ENCODE data around the gene ACOT12. TPM values are rescaled to one million over a fixed set of nuclear protein-coding genes. Genes with fewer than 3 reads are reported as not detected.

The ACOT12 gene
- total and polyA plus RNA-seq, 9 donors, result 0.48 TPM; not detected in 8

DNA sequence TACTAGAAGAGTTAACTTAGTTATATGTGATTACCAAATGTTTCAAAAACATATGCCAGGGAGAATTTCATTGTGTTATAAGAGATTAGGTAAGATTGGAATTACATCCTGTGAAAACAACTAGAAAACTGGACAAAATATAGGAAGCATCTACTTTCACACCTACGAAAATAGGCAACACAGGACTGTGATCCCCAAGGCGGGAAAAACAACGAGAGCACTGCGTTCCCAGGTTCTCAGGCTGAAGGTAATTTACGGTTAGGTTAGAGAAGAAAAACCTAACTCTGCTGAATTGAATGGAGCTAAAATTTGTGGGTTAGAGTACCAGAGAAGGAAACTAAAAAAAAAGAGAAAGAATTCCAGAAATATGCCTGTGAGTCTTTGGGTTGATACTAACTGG, 28.4 kb downstream of the ACOT12 start:
- H3K4me3 ChIP-seq, result no peak overlapping the region
- no peaks in the 10 kb centered on the region for H3K9me3 ChIP-seq
- H3K27ac ChIP-seq, result no peak overlapping the region
- intact Hi-C loops (cut with DNase I), result no loop called here
- no peaks in the 10 kb centered on the region for H3K4me1 ChIP-seq (ENCODE audit: insufficient read depth)
- H3K36me3 ChIP-seq, result no peaks in the 10 kb centered on the region
- no peak for TF ChIP-seq POLR2A (IDR thresholded peaks at IDR 0.05)
- TF ChIP-seq, protein P1, sequence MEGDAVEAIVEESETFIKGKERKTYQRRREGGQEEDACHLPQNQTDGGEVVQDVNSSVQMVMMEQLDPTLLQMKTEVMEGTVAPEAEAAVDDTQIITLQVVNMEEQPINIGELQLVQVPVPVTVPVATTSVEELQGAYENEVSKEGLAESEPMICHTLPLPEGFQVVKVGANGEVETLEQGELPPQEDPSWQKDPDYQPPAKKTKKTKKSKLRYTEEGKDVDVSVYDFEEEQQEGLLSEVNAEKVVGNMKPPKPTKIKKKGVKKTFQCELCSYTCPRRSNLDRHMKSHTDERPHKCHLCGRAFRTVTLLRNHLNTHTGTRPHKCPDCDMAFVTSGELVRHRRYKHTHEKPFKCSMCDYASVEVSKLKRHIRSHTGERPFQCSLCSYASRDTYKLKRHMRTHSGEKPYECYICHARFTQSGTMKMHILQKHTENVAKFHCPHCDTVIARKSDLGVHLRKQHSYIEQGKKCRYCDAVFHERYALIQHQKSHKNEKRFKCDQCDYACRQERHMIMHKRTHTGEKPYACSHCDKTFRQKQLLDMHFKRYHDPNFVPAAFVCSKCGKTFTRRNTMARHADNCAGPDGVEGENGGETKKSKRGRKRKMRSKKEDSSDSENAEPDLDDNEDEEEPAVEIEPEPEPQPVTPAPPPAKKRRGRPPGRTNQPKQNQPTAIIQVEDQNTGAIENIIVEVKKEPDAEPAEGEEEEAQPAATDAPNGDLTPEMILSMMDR (IDR thresholded peaks at IDR 0.05), result no peak
- no peak for TF ChIP-seq EP300 (IDR thresholded peaks at IDR 0.05)
- 91 to 93% (median 91%) methylated on average over 5 of the region's 5 CpGs for WGBS, 3 donors
- DNase-seq, result no peak
- no peaks in the 10 kb centered on the region for H3K27me3 ChIP-seq

DNA sequence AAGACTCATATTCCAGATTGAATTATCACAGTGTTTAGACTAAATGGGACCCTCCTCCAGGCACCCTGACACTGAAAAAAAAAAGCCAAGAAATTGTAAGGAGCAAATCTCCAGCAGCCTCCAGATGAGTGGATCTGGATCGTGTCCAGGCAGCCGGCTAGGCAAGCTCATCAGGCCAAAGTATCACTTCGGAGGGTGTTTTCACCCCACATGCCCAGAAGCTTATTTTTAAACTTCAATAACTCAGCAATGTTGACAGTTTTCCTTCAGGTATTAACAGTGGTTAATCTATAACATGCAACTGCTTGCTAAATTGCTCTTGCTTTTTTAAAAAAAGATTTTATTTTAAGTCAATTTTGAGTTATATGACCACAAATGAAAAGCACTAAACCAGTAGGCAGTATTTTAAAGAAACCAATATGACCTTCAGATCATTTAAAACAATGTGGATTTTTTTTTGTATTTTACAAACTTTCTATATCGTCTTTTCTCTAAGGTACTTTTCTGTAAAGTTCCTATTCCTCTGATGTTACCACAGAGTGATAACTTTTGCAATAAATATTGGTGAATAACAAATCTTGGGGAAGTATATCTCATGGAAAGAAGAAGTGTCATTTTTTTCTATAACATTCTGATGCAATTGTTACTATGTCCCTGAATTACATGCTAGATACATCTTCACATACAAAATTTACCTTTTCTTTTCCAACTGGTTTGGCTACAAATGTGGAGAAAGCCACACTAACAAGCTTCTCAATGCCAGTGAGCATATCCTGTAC, 30.7 kb downstream of the ACOT12 start:
- Histone ChIP-seq H3K27me3 (no peaks in the 10 kb centered on the region), H3K36me3 (no peaks in the 10 kb centered on the region), H3K27ac (no peak overlapping the region), H3K4me1 (ENCODE audit: insufficient read depth) (no peaks in the 10 kb centered on the region), H3K9me3 (no peaks in the 10 kb centered on the region), H3K4me3 (no peak overlapping the region)
- WGBS, 3 donors, result 43 to 52% (median 45%) methylated on average over 4 of the region's 4 CpGs
- intact Hi-C loops (cut with DNase I), result no loop called here
- no peak for DNase-seq
- TF ChIP-seq, protein P1 (IDR thresholded peaks at IDR 0.05), result no peak
- TF ChIP-seq EP300 (IDR thresholded peaks at IDR 0.05) (no peak), POLR2A (IDR thresholded peaks at IDR 0.05) (no peak)

DNA sequence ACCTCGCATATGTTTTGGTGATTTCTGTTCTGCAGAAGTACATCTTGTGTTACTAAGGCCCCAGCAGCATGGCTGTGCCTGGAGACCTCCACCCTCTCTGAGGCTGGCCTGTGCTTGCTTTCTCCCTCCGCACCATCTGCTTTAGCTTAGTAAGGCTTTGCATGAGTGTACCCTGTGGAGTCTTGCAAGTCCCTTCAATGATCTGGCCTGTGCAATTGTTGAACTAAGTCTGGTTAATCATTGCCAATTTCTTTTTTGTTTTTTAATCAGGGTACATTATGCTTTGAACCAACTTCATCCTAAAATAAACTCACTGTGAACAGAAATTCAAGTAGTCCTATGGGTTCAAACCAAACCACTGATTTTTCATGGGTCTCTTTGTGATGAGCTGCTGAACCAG, 32.3 kb downstream of the ACOT12 start:
- H3K36me3 ChIP-seq, result no peaks in the 10 kb centered on the region
- no peak overlapping the region for H3K27ac ChIP-seq
- H3K27me3 ChIP-seq, result no peaks in the 10 kb centered on the region
- H3K4me3 ChIP-seq, result no peak overlapping the region
- no peaks in the 10 kb centered on the region for H3K9me3 ChIP-seq
- TF ChIP-seq EP300 (IDR thresholded peaks at IDR 0.05), result no peak
- TF ChIP-seq, protein P1 (IDR thresholded peaks at IDR 0.05), result no peak
- TF ChIP-seq POLR2A (IDR thresholded peaks at IDR 0.05), result no peak
- intact Hi-C loops (cut with DNase I), result no loop called here
- no peak for DNase-seq
- 87 to 100% (median 93%) methylated on average over 2 of the region's 2 CpGs for WGBS, 3 donors
- no peaks in the 10 kb centered on the region for H3K4me1 ChIP-seq (ENCODE audit: insufficient read depth)

DNA sequence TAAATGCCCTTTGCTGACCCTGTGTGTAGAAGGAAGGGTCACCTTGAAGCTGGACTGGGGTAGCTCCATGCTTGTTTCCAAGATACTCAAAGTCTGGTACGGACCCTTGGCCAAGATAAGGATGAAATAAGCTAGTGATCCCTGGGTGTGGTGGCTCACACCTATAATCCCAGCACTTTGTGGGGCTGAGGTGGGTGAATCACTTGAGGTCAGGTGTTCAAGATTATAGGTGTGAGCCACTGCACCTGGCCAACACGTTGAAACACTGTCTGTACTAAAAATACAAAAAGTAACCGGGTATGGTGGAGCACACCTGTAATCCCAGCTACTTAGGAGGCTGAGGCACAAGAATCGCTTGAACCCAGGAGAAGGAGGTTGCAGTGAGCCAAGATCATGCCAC, 33.3 kb downstream of the ACOT12 start:
- no peak overlapping the region for H3K27ac ChIP-seq
- TF ChIP-seq EP300 (IDR thresholded peaks at IDR 0.05) (no peak), POLR2A (IDR thresholded peaks at IDR 0.05) (no peak)
- TF ChIP-seq, protein P1 (IDR thresholded peaks at IDR 0.05), result no peak
- intact Hi-C loops (cut with DNase I), result no loop called here
- H3K36me3 ChIP-seq, result no peaks in the 10 kb centered on the region
- DNase-seq, result no peak
- no peaks in the 10 kb centered on the region for H3K4me1 ChIP-seq (ENCODE audit: insufficient read depth)
- 79 to 93% (median 80%) methylated on average over 4 of the region's 4 CpGs for WGBS, 3 donors
- no peak overlapping the region for H3K4me3 ChIP-seq
- no peaks in the 10 kb centered on the region for H3K9me3 ChIP-seq
- no peaks in the 10 kb centered on the region for H3K27me3 ChIP-seq
